HG03378 (cell line): ENCODE measurements around the gene ADAM19.

Experiments used
- ATAC-seq: cut with Tn5 transposase; IDR thresholded peaks from one replicate; pipeline ENCODE4 v1.9.1; 2021; ENCODE audit warnings: mild to moderate bottlenecking, moderate library complexity; ENCODE audit not compliant: unreplicated experiment

Gene ADAM19

GRCh38 chr5:157471709-157472108, 103.9 kb downstream of the ADAM19 start:
- no peak for ATAC-seq

- no peak for ATAC-seq
These were observed 104.9 kb downstream of the ADAM19 start for GRCh38 chr5:157470631-157471030.

- ATAC-seq: no peak
These were observed 105.9 kb downstream of the ADAM19 start for GRCh38 chr5:157469687-157470086.

DNA sequence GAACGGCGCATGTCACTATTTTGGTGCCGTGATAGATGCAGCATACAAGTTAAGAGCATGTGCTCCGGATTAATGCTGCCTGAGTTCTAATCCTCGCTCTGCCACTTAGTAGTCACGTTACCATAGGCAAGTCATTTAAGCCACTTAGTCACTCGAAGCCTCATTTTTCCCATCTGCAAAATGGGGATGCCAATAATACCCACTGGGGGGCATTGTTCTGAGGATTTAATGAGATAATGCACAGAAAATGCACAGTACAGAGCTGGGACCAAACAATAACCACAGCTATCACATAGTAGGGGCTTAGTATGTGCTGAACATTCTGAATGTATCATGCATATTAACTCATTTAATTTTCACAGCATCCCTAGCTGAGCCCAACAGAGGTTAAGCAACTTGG, 106.5 kb downstream of the ADAM19 start:
- ATAC-seq: no peak

- ATAC-seq: no peak
These were observed 107.1 kb downstream of the ADAM19 start for GRCh38 chr5:157468293-157468965.

- peak; percentile 94 for ATAC-seq
These were observed 110.9 kb downstream of the ADAM19 start for GRCh38 chr5:157464519-157465171.

DNA sequence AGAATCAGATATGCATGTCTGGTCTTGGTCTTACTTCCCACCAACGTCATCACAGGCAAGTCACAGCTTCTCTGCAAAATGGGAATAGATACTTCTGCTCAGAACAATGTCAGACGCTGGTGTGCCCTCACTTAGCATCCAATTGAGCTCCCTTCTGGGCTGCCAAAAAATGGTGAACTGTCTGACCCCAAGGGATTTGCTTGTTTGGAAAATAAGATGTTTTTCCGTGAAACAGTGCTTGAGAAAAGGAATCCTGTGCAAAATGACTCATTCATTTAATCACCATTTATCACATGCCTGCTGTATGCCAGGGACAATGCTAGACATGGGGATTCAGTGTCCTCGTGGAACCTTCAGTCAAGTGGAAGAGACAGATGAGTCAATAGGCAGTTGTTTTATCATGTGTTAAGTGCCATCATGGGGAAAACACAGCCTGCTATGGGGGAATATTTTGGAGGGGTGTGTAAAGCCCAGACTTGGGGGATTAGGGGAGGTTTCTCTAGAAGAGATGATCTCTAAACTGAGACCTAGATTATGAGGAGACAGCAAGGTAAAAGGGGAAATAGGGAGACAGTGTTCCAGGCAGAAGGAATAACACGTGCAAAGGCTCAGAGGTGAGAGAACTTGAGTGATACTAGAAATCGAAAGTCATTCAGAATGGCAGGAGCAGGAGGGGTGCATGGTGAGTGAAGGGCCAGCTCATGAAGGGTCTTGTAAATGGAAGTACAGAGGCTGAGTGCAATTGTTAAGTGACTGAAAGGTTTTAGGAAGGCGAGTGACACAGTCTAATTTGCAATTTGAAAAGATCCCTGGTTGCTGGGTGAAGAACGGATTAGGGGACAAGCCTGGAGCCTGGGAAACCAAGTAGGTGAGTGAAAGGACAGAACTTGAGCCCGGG, 111.7 kb downstream of the ADAM19 start:
- ATAC-seq: peak; percentile 4

- ATAC-seq: no peak
These were observed 112.5 kb downstream of the ADAM19 start for GRCh38 chr5:157463081-157463480.

GRCh38 chr5:157460921-157461792, 114.4 kb downstream of the ADAM19 start:
- ATAC-seq: no peak

- no peak for ATAC-seq
These were observed 115.6 kb downstream of the ADAM19 start, which contains the start of gene NIPAL4 for GRCh38 chr5:157459715-157460599. Gene NIPAL4, plus strand, starts transcription at chr5:157460213. Its CDS starts 108 bp downstream, at chr5:157460321.

DNA sequence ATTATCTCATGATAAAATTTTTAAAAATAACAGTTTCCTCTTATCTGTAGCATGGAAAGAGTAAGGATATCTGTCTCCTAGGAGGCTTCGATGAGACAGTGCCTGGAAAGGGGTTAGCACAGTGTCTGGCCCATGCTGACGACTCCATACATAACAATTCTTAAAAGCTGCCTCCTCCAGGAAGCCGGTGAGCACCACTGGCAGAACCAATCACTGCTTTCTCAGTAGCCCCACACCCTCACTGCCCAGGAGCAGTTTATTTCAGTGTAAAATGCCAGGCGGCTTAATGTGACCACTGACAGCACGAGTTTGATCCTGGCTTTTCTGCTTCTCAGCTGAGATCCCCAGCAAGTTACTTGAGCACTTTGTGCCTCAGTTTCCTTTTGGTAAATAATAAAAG, 116.7 kb downstream of the ADAM19 start:
- ATAC-seq: no peak

DNA sequence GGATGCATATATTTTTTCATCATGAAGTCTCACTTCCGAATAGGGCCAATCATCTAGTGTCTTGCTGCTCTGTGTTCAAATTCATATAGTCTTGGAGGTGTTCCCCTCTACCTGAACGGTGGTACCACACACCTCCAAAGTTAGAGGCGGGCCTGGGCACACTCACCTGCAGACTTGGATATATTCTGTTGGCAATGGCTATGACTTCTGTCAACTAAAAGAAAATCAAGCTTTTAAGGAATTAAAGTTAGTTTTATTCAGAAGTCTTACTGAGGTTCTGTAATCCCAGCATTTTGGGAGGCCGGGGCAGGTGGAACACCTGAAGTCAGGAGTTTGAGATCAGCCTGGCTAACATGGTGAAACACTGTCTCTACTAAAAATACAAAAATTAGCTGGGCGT, 118.2 kb downstream of the ADAM19 start:
- ATAC-seq: no peak

GRCh38 chr5:157456301-157456700, 119.3 kb downstream of the ADAM19 start:
- ATAC-seq: no peak

DNA sequence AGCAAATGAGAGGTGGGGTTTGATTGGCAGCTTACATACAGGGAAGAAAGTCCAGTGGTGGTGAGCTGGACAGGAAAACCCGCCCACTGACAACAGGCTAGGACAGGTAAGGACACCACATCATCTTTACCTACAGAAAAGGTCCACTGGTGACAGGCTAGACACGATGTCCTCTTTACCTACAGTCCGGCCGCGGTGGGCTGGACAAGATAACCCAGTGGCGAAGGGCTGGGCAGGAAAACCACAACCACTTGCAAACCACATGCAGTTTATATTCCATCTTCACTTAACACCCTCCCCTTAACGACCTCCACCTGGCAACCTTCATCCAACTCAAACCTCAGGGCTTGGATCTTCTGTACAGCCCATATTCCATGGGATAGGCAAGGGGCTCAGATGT, 120.5 kb downstream of the ADAM19 start:
- ATAC-seq: no peak

DNA sequence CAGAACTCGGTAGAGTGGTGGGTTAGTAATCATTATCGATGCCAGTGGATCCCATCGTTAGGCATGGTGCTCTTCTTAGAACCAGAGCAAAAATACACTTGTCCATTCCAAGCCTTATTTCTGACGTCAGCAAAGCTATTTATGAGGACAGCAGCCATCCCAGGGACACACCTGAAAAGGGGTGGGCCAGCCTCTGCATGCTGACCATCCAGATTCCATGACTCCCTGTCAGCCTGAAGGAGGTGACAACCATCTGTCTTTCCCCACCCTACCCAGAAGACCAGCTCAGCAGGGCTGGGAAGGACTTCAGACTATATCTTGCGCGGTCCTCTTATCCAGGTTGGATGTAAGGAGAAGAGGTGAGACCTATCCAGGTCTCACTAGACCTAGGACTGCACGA, 121.3 kb downstream of the ADAM19 start:
- no peak for ATAC-seq

DNA sequence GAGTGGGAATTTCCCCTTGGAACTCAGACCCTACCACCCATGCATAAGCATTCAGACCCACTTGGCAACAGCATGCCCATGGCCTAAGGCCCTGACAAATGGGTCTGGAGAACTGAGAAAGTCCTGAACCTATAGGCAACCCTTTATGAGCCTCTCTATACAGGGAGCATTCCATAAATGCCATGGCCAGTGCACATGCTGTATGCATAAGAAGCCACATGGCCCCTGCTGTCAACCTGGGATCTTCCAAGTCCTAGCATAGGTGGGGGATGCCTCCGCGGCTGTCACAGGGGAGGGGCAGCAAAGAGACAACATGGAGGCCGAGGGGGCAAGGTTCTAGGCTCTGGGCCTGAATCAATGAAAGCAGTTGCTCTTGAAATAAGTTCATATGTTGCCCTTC, 123.8 kb downstream of the ADAM19 start:
- ATAC-seq: no peak

- no peak for ATAC-seq
These were observed 125.6 kb downstream of the ADAM19 start for GRCh38 chr5:157450024-157450423.

GRCh38 chr5:157449011-157449723, 126.4 kb downstream of the ADAM19 start:
- ATAC-seq: no peak

DNA sequence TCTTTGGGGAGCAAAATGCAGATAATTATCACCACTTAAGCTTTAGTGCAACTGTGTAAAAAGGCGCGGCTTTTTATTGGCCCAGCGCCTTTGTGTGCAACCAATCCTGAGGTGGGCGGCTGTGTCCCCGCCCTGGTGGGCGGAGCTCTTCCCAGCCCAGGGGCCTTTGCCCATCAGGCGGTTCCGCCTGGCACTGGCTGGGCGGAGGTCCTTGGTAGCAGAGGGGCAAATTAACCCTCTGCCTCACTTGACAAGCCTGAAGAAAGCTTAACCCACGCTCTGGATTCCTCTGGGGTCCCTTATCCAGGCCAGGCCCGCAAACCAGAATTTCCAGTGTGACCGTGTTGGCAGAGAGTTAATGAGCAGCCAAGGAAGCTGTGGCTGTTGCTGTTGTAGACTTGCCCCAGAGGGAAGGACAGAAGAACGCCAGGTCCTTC, 128.4 kb downstream of the ADAM19 start:
- no peak for ATAC-seq
